WERI-Rb-1 (cell line): ENCODE results near the gene SHC3.

Experiments used
- DNase-seq: peaks from one replicate; pipeline ENCODE4 v3.0.0-alpha.2; 2020
- H3K27ac ChIP-seq: fragments of 250-450 bp; sonication (Bioruptor Pico); 2 replicates; pipeline ENCODE4 v1.5.1; 2020; ENCODE audit warnings: mild to moderate bottlenecking, moderate library complexity
- H3K27me3 ChIP-seq: fragments of 250-450 bp; sonication (Bioruptor Pico); 2 replicates; pipeline ENCODE4 v1.5.1; 2021; ENCODE audit warnings: mild to moderate bottlenecking, low read depth, moderate library complexity; ENCODE audit not compliant: insufficient read depth, severe bottlenecking
- H3K36me3 ChIP-seq: fragments of 250-450 bp; sonication (Bioruptor Pico); 2 replicates; pipeline ENCODE4 v1.5.1; 2020; ENCODE audit warnings: mild to moderate bottlenecking, moderate library complexity
- H3K4me3 ChIP-seq: 2 replicates; pipeline ENCODE4 v1.5.1; 2011; ENCODE audit warnings: low read depth, mild to moderate bottlenecking, control low read depth, low read length
- H3K9me3 ChIP-seq: fragments of 250-450 bp; sonication (Bioruptor Pico); 2 replicates; pipeline ENCODE4 v1.5.1; 2021; ENCODE audit warnings: mild to moderate bottlenecking, moderate library complexity; ENCODE audit not compliant: severe bottlenecking
- TF ChIP-seq, protein P1 (sequence below): IDR thresholded peaks from 2 replicates; pipeline ENCODE4 v1.5.1; 2011; ENCODE audit warnings: low read depth, mild to moderate bottlenecking, control low read depth, inconsistent platforms, low read length

SHC3 gene

DNA sequence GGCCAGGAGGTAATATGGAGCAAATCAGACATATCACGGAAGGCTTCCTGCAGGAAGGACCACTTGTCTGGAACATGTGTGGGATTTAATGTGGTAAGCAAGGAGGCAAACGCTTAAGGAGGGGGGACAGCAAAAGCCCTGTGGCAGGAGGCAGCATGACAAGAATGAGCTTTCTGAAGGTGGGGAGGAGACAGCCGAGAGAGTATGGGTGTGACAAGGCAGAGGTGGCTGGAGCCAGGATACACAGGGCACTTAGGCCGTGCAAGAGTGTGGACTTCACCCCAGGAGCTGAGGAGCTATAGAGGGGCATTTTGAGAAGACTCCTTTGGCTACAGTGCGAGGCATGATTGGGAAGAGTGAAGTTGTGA lies 201.7 kb downstream of the SHC3 start:
- TF ChIP-seq, protein P1, sequence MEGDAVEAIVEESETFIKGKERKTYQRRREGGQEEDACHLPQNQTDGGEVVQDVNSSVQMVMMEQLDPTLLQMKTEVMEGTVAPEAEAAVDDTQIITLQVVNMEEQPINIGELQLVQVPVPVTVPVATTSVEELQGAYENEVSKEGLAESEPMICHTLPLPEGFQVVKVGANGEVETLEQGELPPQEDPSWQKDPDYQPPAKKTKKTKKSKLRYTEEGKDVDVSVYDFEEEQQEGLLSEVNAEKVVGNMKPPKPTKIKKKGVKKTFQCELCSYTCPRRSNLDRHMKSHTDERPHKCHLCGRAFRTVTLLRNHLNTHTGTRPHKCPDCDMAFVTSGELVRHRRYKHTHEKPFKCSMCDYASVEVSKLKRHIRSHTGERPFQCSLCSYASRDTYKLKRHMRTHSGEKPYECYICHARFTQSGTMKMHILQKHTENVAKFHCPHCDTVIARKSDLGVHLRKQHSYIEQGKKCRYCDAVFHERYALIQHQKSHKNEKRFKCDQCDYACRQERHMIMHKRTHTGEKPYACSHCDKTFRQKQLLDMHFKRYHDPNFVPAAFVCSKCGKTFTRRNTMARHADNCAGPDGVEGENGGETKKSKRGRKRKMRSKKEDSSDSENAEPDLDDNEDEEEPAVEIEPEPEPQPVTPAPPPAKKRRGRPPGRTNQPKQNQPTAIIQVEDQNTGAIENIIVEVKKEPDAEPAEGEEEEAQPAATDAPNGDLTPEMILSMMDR = no peak
- H3K27me3 ChIP-seq = no peaks in the 10 kb centered on the region
- peaks cover 2% of the 10 kb centered on the region for H3K9me3 ChIP-seq
- H3K27ac ChIP-seq = no peak overlapping the region
- no peak overlapping the region for H3K4me3 ChIP-seq
- no peak for DNase-seq
- H3K36me3 ChIP-seq = no peaks in the 10 kb centered on the region

DNA sequence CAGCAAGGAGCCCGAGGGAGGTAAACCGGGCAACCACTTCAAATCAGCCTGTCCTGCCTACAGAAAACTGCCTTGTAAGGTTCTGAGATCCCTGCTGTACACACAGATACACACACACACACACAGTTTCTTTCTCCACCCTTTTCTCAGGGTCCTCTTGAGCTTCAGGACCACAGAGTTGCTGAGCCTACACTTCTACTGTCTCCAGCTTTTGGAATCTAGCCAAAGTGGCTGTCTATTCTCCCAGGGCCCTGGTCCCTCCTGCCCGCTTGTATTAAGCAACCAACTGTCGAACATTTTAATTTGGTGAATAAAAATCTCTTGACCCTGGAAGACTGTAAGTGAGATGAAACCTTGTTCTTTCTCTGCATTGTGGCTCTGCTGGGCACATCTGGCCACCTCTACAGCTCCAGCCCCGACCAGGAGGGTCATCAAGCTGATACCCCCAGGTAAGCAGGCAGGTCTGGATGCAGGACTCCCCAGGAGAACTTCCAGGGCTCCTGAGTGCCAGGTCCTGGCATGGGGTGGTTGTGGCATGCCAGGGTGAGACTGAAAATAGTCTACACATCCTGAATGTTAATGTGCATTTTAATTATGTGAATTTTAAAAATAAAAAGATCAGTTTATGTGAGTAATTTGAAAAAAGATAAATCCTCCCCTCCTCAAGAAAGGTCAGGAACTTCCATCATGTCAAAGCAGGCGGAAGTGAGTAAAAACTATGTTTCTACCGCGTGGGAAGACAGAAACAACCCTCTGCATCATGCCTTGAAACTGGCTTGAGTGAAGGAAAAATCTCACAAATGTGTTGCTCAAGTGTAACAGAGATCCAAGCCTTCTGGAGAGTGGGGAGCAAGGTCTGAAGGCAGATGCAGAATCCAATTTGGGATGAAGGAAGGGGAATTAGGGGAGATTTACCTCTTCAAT lies 202.4 kb downstream of the SHC3 start:
- Histone ChIP-seq H3K4me3 (no peak overlapping the region), H3K36me3 (no peaks in the 10 kb centered on the region), H3K27ac (no peak overlapping the region), H3K9me3 (no peaks in the 10 kb centered on the region), H3K27me3 (no peaks in the 10 kb centered on the region)
- TF ChIP-seq, protein P1 = no peak
- DNase-seq = no peak

DNA sequence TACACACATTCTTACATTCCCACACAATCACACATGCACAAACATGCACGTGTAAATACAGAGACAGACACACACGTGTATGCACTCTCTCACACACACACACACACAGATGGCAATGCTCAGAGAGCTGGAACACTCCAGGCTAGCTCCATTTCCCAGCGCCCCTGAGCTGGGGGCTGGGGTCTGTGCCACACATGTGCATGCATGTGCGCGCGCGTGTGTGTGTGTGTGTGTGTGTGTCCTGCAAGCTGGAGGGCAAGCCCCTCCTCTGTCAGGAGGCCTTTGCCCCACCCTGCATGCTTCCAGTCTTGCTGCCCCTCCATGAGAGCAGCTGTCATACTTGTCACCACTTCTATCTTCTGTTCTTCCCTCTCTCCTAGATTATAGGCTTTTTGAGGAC lies 204.0 kb downstream of the SHC3 start:
- H3K27me3 ChIP-seq = no peaks in the 10 kb centered on the region
- TF ChIP-seq, protein P1 = no peak

DNA sequence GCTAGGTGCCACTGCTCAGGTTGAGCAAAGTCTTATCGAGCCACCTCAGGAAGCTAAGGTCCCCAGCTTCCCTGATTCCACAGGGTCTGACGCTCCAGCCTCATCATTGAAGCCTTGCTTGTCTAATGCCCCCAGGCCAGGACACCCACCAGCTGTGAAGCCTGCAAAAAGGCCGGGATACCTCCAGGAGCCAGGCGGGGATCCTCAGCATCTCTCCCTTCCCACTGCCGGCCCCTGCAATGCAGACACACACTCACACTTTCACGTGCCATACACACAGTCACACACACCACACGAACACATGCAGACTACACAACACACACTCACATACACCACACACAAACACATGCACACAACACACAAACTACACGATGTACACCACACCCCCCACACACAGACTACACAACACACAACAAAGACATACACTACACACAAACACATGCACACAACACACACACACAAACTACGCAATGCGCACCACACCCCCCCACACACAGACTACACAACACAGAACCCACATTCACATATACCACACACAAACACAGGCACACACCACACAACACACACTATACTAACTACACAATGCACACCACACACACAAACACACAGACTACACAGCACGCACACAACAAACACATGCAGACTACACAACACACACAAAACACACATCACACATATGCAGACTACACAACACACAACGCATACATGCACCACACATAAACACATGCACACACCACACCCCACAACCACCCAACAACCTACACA lies 205.2 kb downstream of the SHC3 start:
- Histone ChIP-seq H3K27me3 (no peaks in the 10 kb centered on the region), H3K27ac (no peak overlapping the region), H3K9me3 (no peaks in the 10 kb centered on the region), H3K4me3 (no peak overlapping the region), H3K36me3 (no peaks in the 10 kb centered on the region)
- no peak for DNase-seq
- TF ChIP-seq, protein P1 = no peak

More for the DNA sequence above, 204.0 kb downstream of the SHC3 start:
- Histone ChIP-seq H3K4me3 (no peak overlapping the region), H3K36me3 (no peaks in the 10 kb centered on the region), H3K9me3 (no peaks in the 10 kb centered on the region), H3K27ac (no peak overlapping the region)
- DNase-seq = peak; percentile 24

DNA sequence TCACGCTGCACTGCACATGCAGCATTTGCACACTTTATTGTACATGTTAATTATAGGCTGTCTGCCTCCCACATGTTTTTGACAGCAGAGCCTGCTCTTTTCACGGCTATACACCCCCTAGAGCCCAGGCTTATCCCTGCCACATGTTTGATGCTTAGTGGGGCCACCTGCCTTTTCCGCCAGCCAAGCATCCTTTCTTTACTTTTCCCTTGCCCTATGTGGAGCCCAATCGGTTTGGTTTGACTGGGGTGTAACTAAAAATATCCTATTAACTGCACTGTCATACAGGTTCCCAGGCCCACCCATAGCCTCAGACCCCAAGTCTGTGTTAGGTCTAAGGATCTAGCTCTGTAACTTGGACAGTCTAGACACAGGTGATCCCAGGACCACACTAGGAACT lies 206.2 kb downstream of the SHC3 start:
- DNase-seq = no peak
- no peak overlapping the region for H3K4me3 ChIP-seq
- TF ChIP-seq, protein P1 = 0 out of 2 replicates have a peak, but pooled peaks have one; percentile 10

More for the DNA sequence above, 206.2 kb downstream of the SHC3 start:
- no peaks in the 10 kb centered on the region for H3K27me3 ChIP-seq
- H3K27ac ChIP-seq = no peak overlapping the region
- H3K9me3 ChIP-seq = no peaks in the 10 kb centered on the region
- no peaks in the 10 kb centered on the region for H3K36me3 ChIP-seq
